Nephron progenitor cell (in vitro differentiated cells): ENCODE data around the gene AJAP1.

Experiments used
- DNase-seq: peaks from one replicate; pipeline ENCODE4 v3.0.0; 2021
- H3K27ac Mint-ChIP-seq: 2 replicates; pipeline ENCODE4 v1.8.0; 2021; ENCODE audit warnings: mild to moderate bottlenecking, moderate library complexity, mixed read lengths
- H3K27me3 Mint-ChIP-seq: 2 replicates; pipeline ENCODE4 v1.8.0; 2021; ENCODE audit warnings: mild to moderate bottlenecking, low read depth, mixed read lengths; ENCODE audit not compliant: poor library complexity
- H3K36me3 Mint-ChIP-seq: 2 replicates; pipeline ENCODE4 v1.8.0; 2021; ENCODE audit warnings: low read depth, mixed read lengths
- H3K4me1 Mint-ChIP-seq: 2 replicates; pipeline ENCODE4 v1.8.0; 2021; ENCODE audit warnings: mixed read lengths
- H3K4me3 Mint-ChIP-seq: 2 replicates; pipeline ENCODE4 v1.8.0; 2021; ENCODE audit warnings: mild to moderate bottlenecking, moderate library complexity, mixed read lengths
- H3K9me3 Mint-ChIP-seq: 2 replicates; pipeline ENCODE4 v1.8.0; 2021; ENCODE audit warnings: mild to moderate bottlenecking, moderate library complexity, mixed read lengths
- CTCF ChIP-seq: fragments of 200-600 bp; sonication (generic); IDR thresholded peaks from 2 replicates; pipeline ENCODE4 v1.5.0; 2021; ENCODE audit warnings: antibody characterized with exemption

The AJAP1 gene

GRCh38 chr1:4657960-4658541, 3.6 kb downstream of the AJAP1 start:
- Mint-ChIP-seq H3K27ac (no peak overlapping the region), H3K4me3 (peak overlapping the region; percentile 15), H3K4me1 (peaks cover 59% of the 10 kb centered on the region), H3K36me3 (no peaks in the 10 kb centered on the region), H3K9me3 (no peaks in the 10 kb centered on the region), H3K27me3 (peaks cover 67% of the 10 kb centered on the region)
- TF ChIP-seq CTCF: no peak
- DNase-seq: peak; percentile 21

GRCh38 chr1:4658643-4659628, 4.5 kb downstream of the AJAP1 start:
- Mint-ChIP-seq H3K9me3 (no peaks in the 10 kb centered on the region), H3K27ac (no peak overlapping the region), H3K27me3 (peaks cover 58% of the 10 kb centered on the region), H3K4me1 (peaks cover 59% of the 10 kb centered on the region), H3K36me3 (no peaks in the 10 kb centered on the region), H3K4me3 (peak overlapping the region; percentile 15)
- no peak for TF ChIP-seq CTCF
- no peak for DNase-seq

- Mint-ChIP-seq H3K36me3 (peaks cover 4% of the 10 kb centered on the region), H3K4me3 (no peak overlapping the region), H3K9me3 (peaks cover 7% of the 10 kb centered on the region), H3K27ac (no peak overlapping the region), H3K27me3 (peaks cover 53% of the 10 kb centered on the region), H3K4me1 (peaks cover 64% of the 10 kb centered on the region)
- TF ChIP-seq CTCF: no peak
- DNase-seq: no peak
Measured at GRCh38 chr1:4660917-4661594, 6.6 kb downstream of the AJAP1 start.

- Mint-ChIP-seq H3K27ac (no peak overlapping the region), H3K27me3 (peaks cover 50% of the 10 kb centered on the region), H3K4me1 (peaks cover 59% of the 10 kb centered on the region), H3K4me3 (no peak overlapping the region), H3K9me3 (peaks cover 10% of the 10 kb centered on the region), H3K36me3 (peaks cover 4% of the 10 kb centered on the region)
- no peak for DNase-seq
- no peak for TF ChIP-seq CTCF
Measured at GRCh38 chr1:4661595-4661917, 7.1 kb downstream of the AJAP1 start.

- DNase-seq: no peak
- peaks cover 4% of the 10 kb centered on the region for H3K36me3 Mint-ChIP-seq
- peaks cover 16% of the 10 kb centered on the region for H3K9me3 Mint-ChIP-seq
- peaks cover 44% of the 10 kb centered on the region for H3K27me3 Mint-ChIP-seq
- H3K4me1 Mint-ChIP-seq: peaks cover 53% of the 10 kb centered on the region
- TF ChIP-seq CTCF: no peak
- no peak overlapping the region for H3K27ac Mint-ChIP-seq
- no peak overlapping the region for H3K4me3 Mint-ChIP-seq
Measured at GRCh38 chr1:4662168-4662567, 7.8 kb downstream of the AJAP1 start.
